NB4 (cell line): ENCODE results near the gene OPCML.

Source experiments
- DNase-seq: peaks from one replicate; pipeline ENCODE4 v3.0.0; 2010; ENCODE audit warnings: low read depth
- H3K4me3 ChIP-seq: one replicate; pipeline ENCODE4 v1.5.1; 2011; ENCODE audit warnings: mild to moderate bottlenecking, low read depth, low read length, moderate library complexity
- MYC ChIP-seq: IDR thresholded peaks from 2 replicates; pipeline ENCODE4 v1.6.1; 2011; ENCODE audit warnings: low read depth, low read length
- POLR2A ChIP-seq: IDR thresholded peaks from 2 replicates; pipeline ENCODE4 v1.6.1; 2011; ENCODE audit warnings: mild to moderate bottlenecking; ENCODE audit not compliant: insufficient read length; ENCODE audit errors: extremely low read depth
- TF ChIP-seq, protein P1 (sequence below): IDR thresholded peaks from one replicate; pipeline ENCODE4 v1.5.1; 2012; ENCODE audit warnings: low read depth, low read length
- TF ChIP-seq, protein P2 (sequence below): IDR thresholded peaks from 2 replicates; pipeline ENCODE4 v1.6.1; 2011; ENCODE audit warnings: low read depth, low read length

Gene OPCML

GRCh38 chr11:133531971-133532651 is at the start of gene OPCML:
TSS of gene OPCML (minus strand) at chr11:133532501.
- no peak within 1 kb of the TSS for H3K4me3 ChIP-seq
- DNase-seq = no peak

DNA sequence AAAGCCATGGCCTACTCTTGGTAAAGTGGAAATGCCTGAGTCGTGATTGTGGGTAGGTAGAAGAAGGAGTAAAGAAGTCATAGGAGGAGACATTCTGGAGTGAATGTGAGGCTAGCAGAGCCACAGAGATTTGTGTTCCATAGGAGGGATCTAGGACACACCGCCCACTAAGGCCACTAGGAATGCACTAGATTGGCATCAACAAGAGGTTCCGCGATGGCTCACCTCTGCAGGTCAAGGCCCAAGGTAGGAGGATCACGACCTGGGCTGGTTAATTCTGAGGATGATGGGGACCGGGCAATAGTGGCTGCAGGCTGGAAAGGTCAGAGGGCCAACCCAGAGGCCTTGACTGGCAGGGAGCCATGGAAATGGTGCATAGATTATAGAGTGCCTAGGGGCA is 48.8 kb upstream of the OPCML start:
- no peak for TF ChIP-seq POLR2A
- TF ChIP-seq, protein P1, sequence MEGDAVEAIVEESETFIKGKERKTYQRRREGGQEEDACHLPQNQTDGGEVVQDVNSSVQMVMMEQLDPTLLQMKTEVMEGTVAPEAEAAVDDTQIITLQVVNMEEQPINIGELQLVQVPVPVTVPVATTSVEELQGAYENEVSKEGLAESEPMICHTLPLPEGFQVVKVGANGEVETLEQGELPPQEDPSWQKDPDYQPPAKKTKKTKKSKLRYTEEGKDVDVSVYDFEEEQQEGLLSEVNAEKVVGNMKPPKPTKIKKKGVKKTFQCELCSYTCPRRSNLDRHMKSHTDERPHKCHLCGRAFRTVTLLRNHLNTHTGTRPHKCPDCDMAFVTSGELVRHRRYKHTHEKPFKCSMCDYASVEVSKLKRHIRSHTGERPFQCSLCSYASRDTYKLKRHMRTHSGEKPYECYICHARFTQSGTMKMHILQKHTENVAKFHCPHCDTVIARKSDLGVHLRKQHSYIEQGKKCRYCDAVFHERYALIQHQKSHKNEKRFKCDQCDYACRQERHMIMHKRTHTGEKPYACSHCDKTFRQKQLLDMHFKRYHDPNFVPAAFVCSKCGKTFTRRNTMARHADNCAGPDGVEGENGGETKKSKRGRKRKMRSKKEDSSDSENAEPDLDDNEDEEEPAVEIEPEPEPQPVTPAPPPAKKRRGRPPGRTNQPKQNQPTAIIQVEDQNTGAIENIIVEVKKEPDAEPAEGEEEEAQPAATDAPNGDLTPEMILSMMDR = no peak
- TF ChIP-seq MYC = no peak
- TF ChIP-seq, protein P2, sequence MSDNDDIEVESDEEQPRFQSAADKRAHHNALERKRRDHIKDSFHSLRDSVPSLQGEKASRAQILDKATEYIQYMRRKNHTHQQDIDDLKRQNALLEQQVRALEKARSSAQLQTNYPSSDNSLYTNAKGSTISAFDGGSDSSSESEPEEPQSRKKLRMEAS = no peak
- no peak overlapping the region for H3K4me3 ChIP-seq
- DNase-seq = no peak

More at GRCh38 chr11:133531971-133532651, at the start of gene OPCML:
- TF ChIP-seq, protein P1 = no peak
- TF ChIP-seq, protein P2 = no peak
- TF ChIP-seq POLR2A (no peak), MYC (no peak)

DNA sequence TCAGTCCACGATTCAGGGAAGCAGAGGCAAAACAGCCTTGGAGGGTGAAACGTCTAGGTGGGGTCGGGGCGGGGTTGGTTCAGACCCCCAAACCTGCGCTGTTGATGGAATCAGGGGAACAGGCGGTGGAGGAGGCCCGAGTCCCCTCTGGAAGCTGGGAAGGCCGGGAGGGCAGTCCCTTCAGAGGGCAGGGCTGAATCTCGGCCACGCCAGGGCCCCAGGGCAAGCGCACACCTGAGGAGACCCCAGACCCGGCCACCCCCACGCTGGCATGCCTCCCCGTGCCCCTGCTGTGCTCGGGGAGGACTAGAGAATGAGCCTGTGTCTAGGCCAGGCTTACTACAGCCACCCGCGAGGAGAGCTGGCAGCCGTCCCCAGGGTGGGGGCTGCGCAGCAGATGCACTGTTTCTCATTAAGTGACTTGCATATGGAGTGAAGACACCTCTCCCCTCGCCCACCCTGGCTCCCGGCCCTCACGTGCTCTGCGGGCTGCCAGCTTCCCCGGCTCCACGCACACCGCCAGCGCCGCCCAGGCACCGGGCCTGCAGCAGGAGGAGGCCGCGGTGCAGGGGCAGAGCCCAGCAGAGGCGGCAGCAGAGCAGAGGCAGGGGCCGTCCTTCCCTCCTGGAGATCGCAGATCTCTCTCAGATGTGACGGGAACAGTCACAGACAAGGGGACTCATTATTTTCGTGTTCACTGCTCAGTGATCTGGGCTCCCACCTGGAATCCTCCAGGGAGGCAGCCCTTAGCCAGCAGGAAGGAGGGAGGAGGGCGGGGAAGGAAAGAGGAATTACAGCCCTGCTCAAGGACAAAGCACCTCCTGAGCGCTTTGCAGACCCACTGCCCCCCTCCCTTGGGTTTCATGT is 47.1 kb upstream of the OPCML start:
- TF ChIP-seq, protein P2 = no peak
- TF ChIP-seq, protein P1 = no peak
- no peak overlapping the region for H3K4me3 ChIP-seq
- DNase-seq = no peak

- TF ChIP-seq MYC (no peak), POLR2A (no peak)
- TF ChIP-seq, protein P2 = no peak
- TF ChIP-seq, protein P1 = no peak
- DNase-seq = no peak
- no peak overlapping the region for H3K4me3 ChIP-seq
Observed at GRCh38 chr11:133577403-133577802, 45.1 kb upstream of the OPCML start.

DNA sequence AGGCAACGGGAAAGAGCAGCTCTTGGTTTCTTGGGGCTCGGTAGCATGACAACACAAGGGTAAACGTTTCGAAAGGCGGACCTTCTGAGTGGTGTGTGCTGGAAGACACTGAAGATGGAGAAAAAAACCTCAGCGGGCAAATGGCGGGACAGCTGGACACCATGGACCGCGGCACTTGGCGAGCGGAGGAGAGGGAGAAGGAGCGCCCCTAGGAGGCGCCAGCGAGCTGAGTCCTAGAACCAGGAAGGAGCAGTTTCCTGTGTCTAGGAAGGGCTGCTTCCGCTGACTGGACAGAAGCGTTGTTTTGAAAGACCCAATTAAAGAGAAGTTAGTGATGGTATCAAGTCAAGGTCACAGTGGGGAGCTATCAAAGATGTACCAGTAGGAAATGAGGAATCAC is 44.0 kb upstream of the OPCML start:
- H3K4me3 ChIP-seq = no peak overlapping the region
- peak; percentile 14 for DNase-seq
- TF ChIP-seq, protein P1 = peak; percentile 32
- TF ChIP-seq, protein P2 = no peak
